Measurements from ENCODE around the gene BASP1.

The BASP1 gene

GRCh38 chr5:17218353-17219005 is 1.0 kb downstream of the BASP1 start (continued):
- peak; percentile 50; the same call in 1 of the 2 replicates for TF ChIP-seq ZEB2 (tag by site-specific recombination; IDR thresholded peaks at IDR 0.05)
- no peak for TF ChIP-seq ZNF26 (tag by site-specific recombination; IDR thresholded peaks at IDR 0.05)
- TF ChIP-seq ZBTB10 (tag by site-specific recombination; IDR thresholded peaks at IDR 0.05), result peak; percentile 30; the same call in 1 of the 2 replicates
- 0 out of 2 replicates have a peak, but pooled peaks have one; percentile 13 for TF ChIP-seq ZBTB11 (tag by site-specific recombination; conservative IDR thresholded peaks at IDR 0.05; ENCODE audit: low read depth)
- TF ChIP-seq ZSCAN23 (tag by site-specific recombination; IDR thresholded peaks at IDR 0.05), result no peak
- no peak for TF ChIP-seq ZNF266 (tag by site-specific recombination; IDR thresholded peaks at IDR 0.05; ENCODE audit: low read depth)
- no peak for TF ChIP-seq ZNF24 (tag by site-specific recombination; IDR thresholded peaks at IDR 0.05)
- TF ChIP-seq PRDM4 (tag by site-specific recombination; IDR thresholded peaks at IDR 0.05), result 0 out of 2 replicates have a peak, but pooled peaks have one; percentile 37
- TF ChIP-seq ZNF529 (tag by site-specific recombination; IDR thresholded peaks at IDR 0.05; ENCODE audit: insufficient replicate concordance), result no peak
- TF ChIP-seq ZNF549 (tag by site-specific recombination; IDR thresholded peaks at IDR 0.05), result no peak
- TF ChIP-seq HOXD13 (CRISPR knock-in tag; IDR thresholded peaks at IDR 0.05; ENCODE audit: borderline replicate concordance), result no peak
- 0 out of 2 replicates have a peak, but pooled peaks have one; percentile 28 for TF ChIP-seq KLF9 (tag by site-specific recombination; IDR thresholded peaks at IDR 0.05; ENCODE audit: low read depth)
- 0 out of 2 replicates have a peak, but pooled peaks have one; percentile 29 for TF ChIP-seq YY1 (tag by site-specific recombination; IDR thresholded peaks at IDR 0.05)
- TF ChIP-seq ZNF785 (tag by site-specific recombination; IDR thresholded peaks at IDR 0.05), result no peak
- TF ChIP-seq ZNF146 (tag by site-specific recombination; IDR thresholded peaks at IDR 0.05), result no peak
- TF ChIP-seq PRDM2 (tag by site-specific recombination; IDR thresholded peaks at IDR 0.05; ENCODE audit: borderline replicate concordance), result no peak
- TF ChIP-seq ZNF629 (tag by site-specific recombination; IDR thresholded peaks at IDR 0.05), result no peak
- no peak for TF ChIP-seq ZNF214 (tag by site-specific recombination; IDR thresholded peaks at IDR 0.05; ENCODE audit: borderline replicate concordance)
- TF ChIP-seq ZBTB6 (tag by site-specific recombination; IDR thresholded peaks at IDR 0.05), result no peak
- TF ChIP-seq ZFHX2 (tag by site-specific recombination; conservative IDR thresholded peaks at IDR 0.05), result peak; percentile 61

Measured in HEK293 (cell line).